H1 (cell line): ENCODE data around the gene MAFF. TPM values are rescaled to one million over a fixed set of nuclear protein-coding genes. Genes with fewer than 3 reads are reported as not detected.

Experiments
- CTCF ChIA-PET: fragments of 300-600 bp; sonication (Branson Sonifier 250); formaldehyde crosslinking; loops from one replicate; lab custom pipeline; 2021; ENCODE audit not compliant: partially characterized antibody; lab: Charles Lee
- POLR2A ChIA-PET: fragments of 300-600 bp; sonication (Branson Sonifier 250); formaldehyde crosslinking; loops from one replicate; lab custom pipeline; 2021; ENCODE audit warnings: inconsistent platforms; ENCODE audit not compliant: partially characterized antibody; lab: Charles Lee
- DNase-seq, 2 experiments: peaks; one replicate each; pipeline versions ENCODE4 v3.0.0 to v3.0.0-alpha.2; 2010 to 2022; ENCODE audit warnings: low spot score in 2 of 2, low read depth in 1 of 2, mixed read lengths in 1 of 2
- FAIRE-seq: peaks from 2 replicates; lab custom pipeline; 2011; peaks lifted over from hg19 to GRCh38; lab: Jason Lieb, UNC
- H2AFZ ChIP-seq: 2 replicates; pipeline ENCODE4 v1.8.1; 2012; ENCODE audit warnings: low read length, inconsistent platforms
- H2AK5ac ChIP-seq: 2 replicates; pipeline ENCODE4 v1.6.1; 2013; ENCODE audit warnings: low read depth, low read length
- H2BK120ac ChIP-seq: replicated peaks from 2 replicates; pipeline ENCODE3; 2013; ENCODE audit warnings: low read depth, low read length, inconsistent platforms
- H2BK12ac ChIP-seq: 2 replicates; pipeline ENCODE4 v1.6.1; 2013; ENCODE audit warnings: low read depth, low read length
- H2BK15ac ChIP-seq: 2 replicates; pipeline ENCODE4 v1.6.1; 2013; ENCODE audit warnings: low read length
- H2BK20ac ChIP-seq: 2 replicates; pipeline ENCODE4 v1.6.1; 2013; ENCODE audit warnings: low read length
- H2BK5ac ChIP-seq: 2 replicates; pipeline ENCODE4 v1.6.1; 2013; ENCODE audit warnings: low read depth, low read length
- H3K14ac ChIP-seq: 2 replicates; pipeline ENCODE4 v1.6.1; 2013; ENCODE audit warnings: inconsistent platforms; ENCODE audit not compliant: insufficient read length
- H3K18ac ChIP-seq: 2 replicates; pipeline ENCODE4 v1.6.1; 2013; ENCODE audit warnings: low read length; ENCODE audit errors: extremely low read depth
- H3K23ac ChIP-seq: 2 replicates; pipeline ENCODE4 v1.6.1; 2013; ENCODE audit warnings: inconsistent platforms; ENCODE audit not compliant: insufficient read length
- H3K23me2 ChIP-seq: 2 replicates; pipeline ENCODE4 v1.6.1; 2013; ENCODE audit warnings: low read depth, low read length
- H3K27ac ChIP-seq: 2 replicates; pipeline ENCODE4 v1.6.1; 2011; ENCODE audit warnings: low read depth, low read length, inconsistent platforms
- H3K27me3 ChIP-seq, 4 experiments: replicated peaks in 1 of 4; 1 replicate in 1 of 4; 2 replicates in 3 of 4; pipeline versions ENCODE4 v1.6.1 to v1.8.1; 2011 to 2013; ENCODE audit warnings: low read length in 3 of 4, mild to moderate bottlenecking in 3 of 4, inconsistent platforms in 2 of 4, mixed read lengths in 2 of 4, moderate library complexity in 1 of 4; ENCODE audit not compliant: control insufficient read depth in 3 of 4, insufficient read depth in 3 of 4; ENCODE audit errors: extremely low read depth in 1 of 4
- H3K36me3 ChIP-seq, 4 experiments: 2 replicates each; pipeline versions ENCODE4 v1.6.1 to v1.8.1; 2011 to 2013; ENCODE audit warnings: mild to moderate bottlenecking in 4 of 4, low read length in 3 of 4, moderate library complexity in 2 of 4, control low read depth in 1 of 4, inconsistent platforms in 1 of 4; ENCODE audit not compliant: insufficient read depth in 4 of 4, control insufficient read depth in 2 of 4
- H3K4ac ChIP-seq: replicated peaks from 2 replicates; pipeline ENCODE3; 2013; ENCODE audit warnings: low read length, low read depth, mixed read lengths, inconsistent platforms; ENCODE audit not compliant: insufficient read length
- H3K4me1 ChIP-seq, 4 experiments: replicated peaks in 1 of 4; 1 replicate in 1 of 4; 2 replicates in 3 of 4; pipeline versions ENCODE4 v1.6.1 to v1.8.1; 2011 to 2013; ENCODE audit warnings: low read length in 3 of 4, inconsistent platforms in 2 of 4, mixed read lengths in 1 of 4; ENCODE audit not compliant: insufficient read depth in 4 of 4, control insufficient read depth in 3 of 4
- H3K4me2 ChIP-seq, 2 experiments: 2 replicates each; pipeline versions ENCODE4 v1.6.1 to v1.8.1; 2011 to 2013; ENCODE audit warnings: low read depth in 2 of 2, low read length in 2 of 2, control low read depth in 1 of 2, inconsistent platforms in 1 of 2, mild to moderate bottlenecking in 1 of 2; ENCODE audit not compliant: insufficient read depth in 1 of 2
- H3K4me3 ChIP-seq, 4 experiments: fragments of 200-600, 300-600 bp in 1 of 4; sonication (generic), shearing (Covaris generic), sonication (Bioruptor Twin) in 1 of 4; 2 replicates each; pipeline versions ENCODE4 v1.5.1 to v1.8.1; 2011 to 2016; ENCODE audit warnings: low read length in 4 of 4, low read depth in 3 of 4, control low read depth in 2 of 4, inconsistent platforms in 2 of 4, mild to moderate bottlenecking in 2 of 4, mixed read lengths in 1 of 4, moderate library complexity in 1 of 4; ENCODE audit not compliant: insufficient read depth in 2 of 4; ENCODE audit errors: extremely low read depth in 1 of 4
- H3K56ac ChIP-seq: replicated peaks from 2 replicates; pipeline ENCODE3; 2013; ENCODE audit warnings: low read depth, mild to moderate bottlenecking, mixed read lengths, low read length, inconsistent platforms; ENCODE audit not compliant: insufficient read length
- H3K79me1 ChIP-seq: 2 replicates; pipeline ENCODE4 v1.6.1; 2013; ENCODE audit warnings: low read depth, low read length, control low read depth
- H3K79me2 ChIP-seq, 2 experiments: 2 replicates each; pipeline versions ENCODE4 v1.6.1 to v1.8.1; 2012 to 2013; ENCODE audit warnings: low read length in 2 of 2, mild to moderate bottlenecking in 2 of 2, inconsistent platforms in 1 of 2; ENCODE audit not compliant: insufficient read depth in 2 of 2, control insufficient read depth in 1 of 2
- H3K9ac ChIP-seq, 4 experiments: replicated peaks in 1 of 4; 1 replicate in 1 of 4; 2 replicates in 3 of 4; pipeline versions ENCODE4 v1.6.1 to v1.8.1; 2011 to 2013; ENCODE audit warnings: low read depth in 3 of 4, low read length in 3 of 4, control low read depth in 2 of 4, mild to moderate bottlenecking in 2 of 4, moderate library complexity in 2 of 4, inconsistent platforms in 1 of 4; ENCODE audit errors: extremely low read depth in 1 of 4
- H3K9me3 ChIP-seq, 2 experiments: 2 replicates each; pipeline versions ENCODE4 v1.6.1 to v1.8.1; 2012 to 2013; ENCODE audit warnings: mild to moderate bottlenecking in 2 of 2, moderate library complexity in 2 of 2, control low read depth in 1 of 2, inconsistent platforms in 1 of 2, low read depth in 1 of 2, low read length in 1 of 2, mixed read lengths in 1 of 2; ENCODE audit not compliant: insufficient read depth in 2 of 2
- H4K20me1 ChIP-seq, 2 experiments: replicated peaks in 1 of 2; 2 replicates each; pipeline versions ENCODE3 to v1.8.1; 2011 to 2013; ENCODE audit warnings: inconsistent platforms in 2 of 2, low read length in 2 of 2, mild to moderate bottlenecking in 1 of 2; ENCODE audit not compliant: insufficient read depth in 2 of 2, control insufficient read depth in 1 of 2
- H4K5ac ChIP-seq: 2 replicates; pipeline ENCODE4 v1.6.1; 2013; ENCODE audit warnings: low read length, low read depth, mixed read lengths, inconsistent platforms; ENCODE audit not compliant: insufficient read length
- H4K8ac ChIP-seq: 2 replicates; pipeline ENCODE4 v1.8.0; 2013; ENCODE audit warnings: mild to moderate bottlenecking, moderate library complexity, low read length, inconsistent platforms; ENCODE audit not compliant: insufficient read depth; ENCODE audit errors: extremely low read depth
- H4K91ac ChIP-seq: replicated peaks from 2 replicates; pipeline ENCODE3; 2013; ENCODE audit warnings: low read length, mixed read lengths, inconsistent platforms; ENCODE audit not compliant: insufficient read length
- ASH2L ChIP-seq: fragments of 200-600, 300-600 bp; sonication (generic); IDR thresholded peaks from one replicate; pipeline ENCODE4 v1.7.1; 2017; ENCODE audit warnings: low read length
- BACH1 ChIP-seq: IDR thresholded peaks from 2 replicates; pipeline ENCODE4 v1.6.1; 2012; ENCODE audit warnings: low read length, improper control_type of control experiment
- BCL11A ChIP-seq, 2 experiments: IDR thresholded peaks; one replicate each; pipeline ENCODE4 v1.6.1; 2011; ENCODE audit warnings: low read depth in 2 of 2, low read length in 2 of 2, mild to moderate bottlenecking in 2 of 2
- BRCA1 ChIP-seq: IDR thresholded peaks from 2 replicates; pipeline ENCODE4 v1.6.1; 2012; ENCODE audit warnings: low read depth, low read length, improper control_type of control experiment
- CEBPB ChIP-seq: IDR thresholded peaks from 2 replicates; pipeline ENCODE4 v1.6.1; 2012; ENCODE audit warnings: low read depth, low read length
- JUND ChIP-seq: IDR thresholded peaks from 2 replicates; pipeline ENCODE4 v1.6.1; 2011; ENCODE audit warnings: mild to moderate bottlenecking, improper control_type of control experiment, low read length
- KDM4A ChIP-seq: IDR thresholded peaks from one replicate; pipeline ENCODE4 v1.7.1; 2012; ENCODE audit warnings: low read depth, mild to moderate bottlenecking, moderate library complexity, low read length, inconsistent platforms; ENCODE audit not compliant: severe bottlenecking
- MAX ChIP-seq: IDR thresholded peaks from 2 replicates; pipeline ENCODE4 v1.6.1; 2012; ENCODE audit warnings: inconsistent platforms
- NANOG ChIP-seq: IDR thresholded peaks from 2 replicates; pipeline ENCODE4 v1.6.1; 2011; ENCODE audit warnings: low read length, low read depth, mild to moderate bottlenecking, inconsistent platforms; ENCODE audit not compliant: insufficient read depth, poor library complexity, severe bottlenecking
- RFX5 ChIP-seq: IDR thresholded peaks from 2 replicates; pipeline ENCODE4 v1.6.1; 2011; ENCODE audit warnings: low read depth, low read length, improper control_type of control experiment, borderline replicate concordance
- SIRT6 ChIP-seq: IDR thresholded peaks from one replicate; pipeline ENCODE4 v1.7.1; 2012; ENCODE audit warnings: low read length, inconsistent platforms
- SUZ12 ChIP-seq: fragments of 200-600 bp; sonication (generic); IDR thresholded peaks from 2 replicates; pipeline ENCODE4 v1.6.1; 2012; ENCODE audit warnings: mild to moderate bottlenecking, inconsistent platforms, low read length, moderate library complexity, mixed read lengths
- TBP ChIP-seq: IDR thresholded peaks from 2 replicates; pipeline ENCODE4 v1.6.1; 2011; ENCODE audit warnings: low read depth, low read length, improper control_type of control experiment
- YY1 ChIP-seq: IDR thresholded peaks from 2 replicates; pipeline ENCODE4 v1.6.1; 2011; ENCODE audit warnings: low read depth, mild to moderate bottlenecking, low read length
- WGBS, 2 experiments: shearing (Covaris generic) in 1 of 2; methylation state at CpG; one replicate each; pipeline versions ENCODE4 v1.1.6 to v1.1.7; 2013 to 2015; ENCODE audit warnings: low lambda C conversion rate in 2 of 2, mixed read lengths in 2 of 2, inconsistent platforms in 1 of 2, low coverage in 1 of 2, missing lambda C conversion rate in 1 of 2; ENCODE audit not compliant: insufficient replicate concordance in 2 of 2, insufficient coverage in 1 of 2, insufficient read length in 1 of 2; ENCODE audit errors: extremely low coverage in 1 of 2, missing lambda C conversion rate in 1 of 2; 5-methylcytosine and 5-hydroxymethylcytosine counted together
- polyA plus RNA-seq, 7 experiments: library from polyadenylated mRNA; depleted of rRNA in 3 of 7; stranded (reverse) in 5 of 7; unstranded in 2 of 7; fragments of >200 nt in 5 of 7; fragments of 200-250 nt in 2 of 7; gene quantifications; 1 replicate in 5 of 7; 2 replicates in 1 of 7; 4 replicates in 1 of 7; pipeline versions ENCODE4 v1.2.1 to v1.2.3, GENCODE V29; 2011 to 2013; ENCODE audit warnings: missing spikeins in 2 of 7, mixed read lengths in 2 of 7
- total RNA-seq: library from RNA; stranded (reverse); fragmentation: NEBNext Ultra II Directional; extraction: Animal tissue kit (Norgen Biotek cat#: 25700); gene quantifications from 2 replicates; pipeline ENCODE4 v1.2.1, GENCODE V29; 2021

MAFF gene
- total and polyA plus RNA-seq, 2 of the 8 experiments (the other 6 are each of a cell fraction or from before 2014, with no cell fraction given): 1.5 to 6.3 TPM

- Histone ChIP-seq H2BK20ac (no peak overlapping the region), H3K23me2 (no peaks in the 10 kb centered on the region), H2BK15ac (no peak overlapping the region), H3K56ac (no peak overlapping the region), H3K27me3 (no peaks in the 10 kb centered on the region), H3K23ac (no peak overlapping the region), H3K4me2 (no peak overlapping the region), H3K18ac (no peak overlapping the region), H2BK12ac (no peak overlapping the region), H3K79me2 (peaks cover 3 to 51% of the 10 kb centered on the region in 2 experiments; a peak in 2 of 4 replicates), H2BK120ac (no peak overlapping the region), H2AFZ (no peak overlapping the region), H4K5ac (no peak overlapping the region), H3K79me1 (peaks cover 15% of the 10 kb centered on the region), H4K91ac (no peak overlapping the region), H4K20me1 (peaks cover 6 to 13% of the 10 kb centered on the region in 2 experiments), H3K4ac (no peak overlapping the region), H4K8ac (no peak overlapping the region), H3K36me3 (peaks cover 0 to 10% (median 8%) of the 10 kb centered on the region in 4 experiments; a peak in 5 of 8 replicates), H3K9ac (no peak overlapping the region), H2AK5ac (no peak overlapping the region), H3K14ac (no peak overlapping the region), H3K9me3 (no peaks in the 10 kb centered on the region), H3K4me1 (no peaks in the 10 kb centered on the region; a peak in 1 of 7 replicates), H3K27ac (no peak overlapping the region), H3K4me3 (no peak overlapping the region), H2BK5ac (no peak overlapping the region)
- WGBS, 2 experiments: 89% methylated on average over 7 of the region's 7 CpGs; no CpG with 5 or more reads in 1 of the 2 experiments
- FAIRE-seq (no peak), DNase-seq (no peak)
- ChIA-PET POLR2A (interaction anchor here (1.2 kb wide), 1 partner anchor 8 kb away, joined by 4 read pairs; no protein-coding TSS in a partner anchor), CTCF (interaction anchor here (2.1 kb wide), 1 partner anchor 11 kb away, joined by 8 read pairs; no protein-coding TSS in a partner anchor)
- no peak for TF ChIP-seq JUND
- no peak for TF ChIP-seq TBP
- TF ChIP-seq BRCA1: no peak
- TF ChIP-seq CEBPB: no peak
- TF ChIP-seq KDM4A: no peak
- no peak for TF ChIP-seq SIRT6
- TF ChIP-seq YY1: no peak
- no peak for TF ChIP-seq NANOG
- no peak for TF ChIP-seq BCL11A (IDR thresholded peaks at IDR 0.05; ENCODE audit: low read depth in 2 of 2, low read length in 2 of 2)
- TF ChIP-seq MAX: no peak
- TF ChIP-seq RFX5: no peak
- no peak for TF ChIP-seq SUZ12
- TF ChIP-seq BACH1: no peak
- TF ChIP-seq ASH2L: no peak
These were observed 49.5 kb downstream of the MAFF start for GRCh38 chr22:38251341-38251692.
